ENCODE data around the gene PAIP2.
"Not testable (repeated sequence)": the region's sequence is repeated elsewhere in the genome, so short reads cannot be mapped to it uniquely, and the experiment has no call there.

Gene PAIP2

DNA sequence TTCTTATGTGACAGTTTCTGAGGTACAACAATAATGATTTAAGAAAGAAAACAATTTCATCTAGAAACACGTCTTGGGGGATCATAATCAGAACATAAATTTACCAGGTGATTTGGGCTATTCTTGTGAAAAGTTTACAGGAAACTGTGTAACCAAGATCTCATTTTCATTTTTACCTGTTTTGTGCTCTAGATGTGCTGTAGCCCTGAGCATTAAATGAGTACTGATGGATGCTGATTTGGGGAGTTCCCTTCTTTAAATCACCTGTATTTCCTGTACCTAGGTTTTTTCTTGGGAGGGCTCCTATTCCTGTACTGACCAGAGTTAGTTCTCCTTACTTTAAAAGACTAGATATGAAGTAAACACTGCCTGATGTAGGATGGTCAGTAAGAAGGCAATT is 35.5 kb upstream of the PAIP2 start:
- Histone ChIP-seq H3K9ac (ENCODE audit: low read depth, low read length) (no peak overlapping the region), H3K36me3 (ENCODE audit: insufficient read depth, low read length) (no peaks in the 10 kb centered on the region), H3K9me3 (ENCODE audit: control insufficient read depth, insufficient read depth, low read length) (no peaks in the 10 kb centered on the region), H3K4me1 (ENCODE audit: insufficient read depth, low read length) (peaks cover 18% of the 10 kb centered on the region; the same call in 1 of the 2 replicates)

DNA sequence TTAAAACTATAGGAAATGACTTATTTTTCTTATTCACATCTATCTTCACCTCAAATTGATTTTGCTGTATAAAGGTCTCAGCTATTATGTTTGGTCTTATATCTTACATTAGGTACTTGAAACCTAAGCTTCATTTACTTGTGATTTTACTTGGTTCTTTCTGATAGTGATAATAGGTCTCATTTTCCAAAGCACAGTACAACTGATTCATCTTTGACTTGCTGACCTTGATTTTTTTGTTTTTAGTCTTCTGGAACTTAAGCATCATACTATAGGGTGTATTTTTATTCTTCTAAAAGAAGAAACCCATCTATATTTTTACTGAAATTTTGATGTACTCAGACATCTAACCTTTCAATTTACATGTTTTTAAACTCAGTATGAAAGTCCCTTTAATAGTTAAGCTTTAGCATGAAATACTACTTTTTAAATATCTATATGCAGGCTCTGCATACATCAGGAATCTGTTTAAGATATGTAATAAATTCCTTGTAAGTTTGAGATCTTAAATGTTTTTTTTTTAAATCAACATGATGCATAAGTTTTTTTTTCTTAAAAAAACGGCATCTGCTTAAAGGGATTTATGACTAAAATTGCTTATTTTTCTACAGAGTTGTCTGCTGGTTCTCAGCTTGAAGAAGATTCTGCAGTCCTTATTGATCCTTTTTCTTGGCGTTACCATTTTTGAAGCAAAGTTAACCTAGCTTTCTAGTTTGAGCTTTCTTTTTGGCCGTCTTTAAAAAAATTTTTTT is 34.9 kb upstream of the PAIP2 start:
- Histone ChIP-seq H3K4me1 (ENCODE audit: insufficient read depth, low read length) (peaks cover 22% of the 10 kb centered on the region), H3K9ac (ENCODE audit: low read depth, low read length) (no peak overlapping the region), H3K9me3 (ENCODE audit: control insufficient read depth, insufficient read depth, low read length) (no peaks in the 10 kb centered on the region), H3K36me3 (ENCODE audit: insufficient read depth, low read length) (no peaks in the 10 kb centered on the region)

DNA sequence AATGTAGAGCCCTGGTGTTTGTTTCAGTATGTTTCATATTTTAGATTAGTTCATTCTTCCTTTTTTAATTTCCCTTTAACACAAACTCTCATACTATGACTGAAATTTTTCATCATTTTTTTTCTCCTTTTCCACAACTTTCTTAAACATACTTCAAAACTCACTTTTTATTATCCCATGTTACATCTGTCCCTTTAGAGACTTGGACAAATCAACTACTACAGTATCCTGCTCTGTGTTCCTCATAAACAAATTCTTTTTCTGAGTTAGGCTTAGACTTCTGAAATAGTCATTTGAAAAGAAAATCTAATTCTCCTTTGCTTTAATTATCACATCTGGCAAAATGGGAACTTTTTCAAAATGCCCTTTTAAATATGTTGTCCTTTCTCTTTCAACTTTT is 32.9 kb upstream of the PAIP2 start:
- H3K4me1 ChIP-seq (ENCODE audit: insufficient read depth, low read length) = peaks cover 33% of the 10 kb centered on the region
- H3K9ac ChIP-seq (ENCODE audit: low read depth, low read length) = no peak overlapping the region
- H3K36me3 ChIP-seq (ENCODE audit: insufficient read depth, low read length) = no peaks in the 10 kb centered on the region
- no peaks in the 10 kb centered on the region for H3K9me3 ChIP-seq (ENCODE audit: control insufficient read depth, insufficient read depth, low read length)

DNA sequence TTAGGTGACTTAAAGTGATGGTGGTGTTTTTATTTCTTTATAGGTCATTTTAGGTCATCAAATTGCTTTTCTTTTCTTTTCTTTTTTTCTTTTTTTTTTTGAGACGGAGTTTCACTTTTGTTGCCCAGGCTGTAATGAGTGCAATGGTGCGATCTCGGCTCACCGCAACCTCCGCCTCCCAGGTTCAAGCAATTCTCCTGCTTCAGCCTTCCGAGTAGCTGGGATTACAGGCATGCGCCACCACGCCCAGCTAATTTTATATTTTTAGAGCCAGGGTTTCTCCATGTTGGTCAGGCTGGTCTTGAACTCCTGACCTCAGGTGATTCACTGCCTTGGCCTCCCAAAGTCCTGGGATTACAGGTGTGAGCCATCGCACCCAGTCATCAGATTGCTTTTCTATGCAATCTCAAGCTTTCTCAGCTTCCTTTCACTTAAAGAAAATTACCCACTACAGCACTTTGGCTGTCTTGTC is 30.9 kb upstream of the PAIP2 start:
- H3K36me3 ChIP-seq (ENCODE audit: insufficient read depth, low read length); H3K9ac ChIP-seq (ENCODE audit: low read depth, low read length); H3K9me3 ChIP-seq (ENCODE audit: control insufficient read depth, insufficient read depth, low read length): not testable (repeated sequence)
- peaks cover 33% of the 10 kb centered on the region for H3K4me1 ChIP-seq (ENCODE audit: insufficient read depth, low read length)

DNA sequence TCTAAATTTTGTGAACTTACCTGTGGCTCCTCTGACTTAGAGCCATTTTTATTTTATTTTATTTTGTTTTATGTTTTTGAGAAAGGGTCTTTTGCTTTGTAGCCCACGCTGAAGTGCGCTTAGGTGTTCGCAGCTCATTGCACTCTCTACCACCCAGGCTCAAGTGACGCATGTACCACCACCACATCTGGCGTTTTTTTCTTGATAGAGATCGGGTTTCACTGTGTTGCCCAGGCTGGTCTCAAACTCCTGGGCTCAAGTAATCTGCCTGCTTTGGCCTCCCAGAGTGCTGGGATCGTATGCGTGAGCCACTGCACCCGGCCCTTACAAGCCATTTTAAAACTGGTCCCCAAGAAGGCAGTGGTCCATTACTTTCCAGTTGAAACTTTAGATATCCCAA is 29.6 kb upstream of the PAIP2 start:
- Histone ChIP-seq H3K9ac (ENCODE audit: low read depth, low read length) (no peak overlapping the region), H3K9me3 (ENCODE audit: control insufficient read depth, insufficient read depth, low read length) (no peaks in the 10 kb centered on the region), H3K4me1 (ENCODE audit: insufficient read depth, low read length) (peaks cover 33% of the 10 kb centered on the region), H3K36me3 (ENCODE audit: insufficient read depth, low read length) (peaks cover 11% of the 10 kb centered on the region)

DNA sequence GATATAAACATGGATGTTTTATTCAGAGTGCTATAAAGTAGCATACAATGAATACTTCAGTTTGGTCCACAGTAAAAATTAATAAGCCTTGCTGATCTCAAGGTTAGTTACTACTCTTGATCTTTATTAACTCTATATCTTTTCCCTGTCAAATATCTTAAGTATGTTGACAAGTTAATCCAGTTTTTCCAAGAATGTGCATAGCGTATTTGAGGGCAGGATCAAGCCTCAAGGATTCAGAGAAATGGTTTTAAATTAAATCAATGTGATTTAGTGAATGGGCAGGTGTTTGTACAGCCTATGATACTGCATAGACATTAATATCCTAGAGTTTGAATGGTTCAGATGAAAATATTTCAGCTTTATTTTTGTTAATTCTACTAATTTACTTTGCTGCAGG is 27.4 kb upstream of the PAIP2 start:
- Histone ChIP-seq H3K4me1 (ENCODE audit: insufficient read depth, low read length) (peaks cover 26% of the 10 kb centered on the region), H3K9me3 (ENCODE audit: control insufficient read depth, insufficient read depth, low read length) (no peaks in the 10 kb centered on the region), H3K36me3 (ENCODE audit: insufficient read depth, low read length) (peaks cover 20% of the 10 kb centered on the region), H3K9ac (ENCODE audit: low read depth, low read length) (no peak overlapping the region)

DNA sequence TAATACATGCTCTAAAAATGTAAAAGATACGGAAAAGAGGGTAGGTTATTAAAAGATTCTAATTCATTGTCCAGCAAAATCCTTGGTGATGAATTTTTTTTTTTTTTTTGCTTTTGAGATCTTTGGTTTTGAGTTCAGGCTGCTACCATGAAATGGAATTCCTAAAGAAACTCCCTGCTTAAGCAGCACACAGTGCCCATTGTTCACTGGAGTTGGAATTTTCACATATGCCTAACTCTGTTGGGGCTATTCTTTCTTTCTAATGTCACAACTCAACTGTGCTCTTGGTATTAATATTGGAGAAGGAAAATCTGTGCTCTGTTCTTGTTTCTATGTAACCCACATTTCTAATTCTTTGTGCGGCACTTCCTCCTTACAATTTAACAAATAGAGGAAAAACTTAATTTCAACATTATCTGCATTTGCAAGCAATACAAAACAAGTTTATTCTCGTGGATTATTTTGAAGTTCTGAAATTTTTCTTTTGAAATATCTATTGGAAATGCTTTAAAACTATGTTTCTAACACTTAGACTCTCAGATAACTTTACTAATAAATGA is 26.5 kb upstream of the PAIP2 start:
- no peak overlapping the region for H3K9ac ChIP-seq (ENCODE audit: low read depth, low read length)
- H3K36me3 ChIP-seq (ENCODE audit: insufficient read depth, low read length) = peaks cover 24% of the 10 kb centered on the region
- peaks cover 23% of the 10 kb centered on the region for H3K4me1 ChIP-seq (ENCODE audit: insufficient read depth, low read length)
- no peaks in the 10 kb centered on the region for H3K9me3 ChIP-seq (ENCODE audit: control insufficient read depth, insufficient read depth, low read length)

DNA sequence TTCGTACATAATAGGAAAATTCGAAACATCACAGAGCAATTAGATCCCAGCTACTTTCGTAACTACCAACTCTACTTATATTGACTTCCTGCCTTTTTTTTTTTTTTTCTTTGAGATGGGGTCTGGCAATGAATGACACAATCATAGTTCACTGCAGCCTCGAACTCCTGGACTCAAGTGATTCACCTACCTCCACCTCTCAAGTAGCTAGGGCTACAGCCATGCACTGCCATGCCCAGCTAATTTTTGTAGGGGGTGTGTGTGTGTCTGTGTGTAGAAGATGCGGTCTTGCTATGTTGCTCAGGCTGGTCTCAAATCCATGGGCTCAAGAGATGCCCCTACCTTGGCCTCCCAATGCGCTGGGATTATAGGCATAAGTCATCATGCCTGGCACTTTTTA is 5.8 kb upstream of the PAIP2 start:
- Histone ChIP-seq H3K9ac (ENCODE audit: low read depth, low read length) (no peak overlapping the region), H3K36me3 (ENCODE audit: insufficient read depth, low read length) (peaks cover 4% of the 10 kb centered on the region), H3K4me1 (ENCODE audit: insufficient read depth, low read length) (0 out of 2 replicates have a peak, but pooled peaks cover 4% of the 10 kb centered on the region), H3K9me3 (ENCODE audit: control insufficient read depth, insufficient read depth, low read length) (no peaks in the 10 kb centered on the region)

DNA sequence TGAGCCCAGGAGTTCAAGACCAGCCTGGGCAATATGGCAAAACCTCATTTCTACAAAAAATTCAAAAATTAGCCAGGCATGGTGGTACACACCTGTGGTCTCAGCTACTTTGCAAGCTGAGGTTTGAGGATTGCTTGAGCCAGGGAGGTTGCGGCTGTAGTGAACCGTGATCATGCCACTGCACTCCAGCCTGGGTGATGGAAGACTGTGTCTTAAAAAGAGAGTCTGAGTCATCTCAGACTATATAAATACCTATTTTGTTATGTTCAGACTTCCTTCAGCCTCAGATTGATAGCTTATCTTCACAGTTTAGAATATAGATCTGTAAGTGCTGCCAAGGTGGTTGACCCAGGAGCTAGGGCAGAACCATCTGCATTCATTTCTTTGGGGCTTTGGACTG is 1.6 kb upstream of the PAIP2 start:
- no peaks in the 10 kb centered on the region for H3K36me3 ChIP-seq (ENCODE audit: insufficient read depth, low read length)
- no peaks in the 10 kb centered on the region for H3K9me3 ChIP-seq (ENCODE audit: control insufficient read depth, insufficient read depth, low read length)
- no peak overlapping the region for H3K9ac ChIP-seq (ENCODE audit: low read depth, low read length)
- 0 out of 2 replicates have a peak, but pooled peaks cover 4% of the 10 kb centered on the region for H3K4me1 ChIP-seq (ENCODE audit: insufficient read depth, low read length)

DNA sequence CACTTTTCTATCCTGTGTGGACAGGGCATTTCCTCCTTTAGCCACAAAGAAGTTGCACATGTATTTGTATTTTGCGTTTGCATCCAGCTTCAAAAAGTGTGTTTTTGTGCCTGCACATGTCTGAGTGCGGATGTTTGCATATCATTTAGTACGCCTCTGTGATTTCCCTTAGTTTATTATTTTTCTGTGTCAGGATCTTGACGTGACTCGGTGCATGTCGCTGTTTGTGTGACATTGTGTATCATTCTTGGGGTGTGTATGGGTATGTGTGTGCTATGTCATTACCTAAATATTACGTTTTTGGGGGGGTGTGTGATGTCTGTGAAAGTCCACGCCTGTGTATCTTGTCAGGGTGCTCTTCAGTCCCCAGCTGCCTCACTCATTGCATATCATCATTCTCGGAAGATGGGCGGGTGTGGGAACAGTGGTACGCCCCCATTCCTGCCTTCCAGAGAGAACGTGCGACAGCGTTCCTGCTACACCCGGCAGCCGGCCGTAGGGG is 416 bp upstream of the PAIP2 start:
- no peaks in the 10 kb centered on the region for H3K4me1 ChIP-seq (ENCODE audit: insufficient read depth, low read length)
- H3K9ac ChIP-seq (ENCODE audit: low read depth, low read length) = peak overlapping the region; percentile 99
- H3K36me3 ChIP-seq (ENCODE audit: insufficient read depth, low read length) = no peaks in the 10 kb centered on the region
- no peaks in the 10 kb centered on the region for H3K9me3 ChIP-seq (ENCODE audit: control insufficient read depth, insufficient read depth, low read length)

DNA sequence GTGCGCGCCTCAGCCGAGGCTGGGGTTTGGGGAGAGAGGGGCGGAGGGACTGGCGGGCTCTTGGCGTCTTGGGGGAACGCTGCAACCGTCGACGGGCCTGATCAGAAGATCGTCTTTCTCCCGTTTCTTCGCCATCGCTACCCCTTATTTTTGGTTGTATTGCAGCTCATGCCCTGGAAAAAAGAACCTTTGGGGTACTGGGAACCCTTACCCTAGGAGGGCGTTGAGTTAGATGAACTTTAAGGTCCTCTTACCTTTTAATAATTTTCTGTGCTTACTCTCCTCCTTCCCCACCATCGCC is 719 bp downstream of the PAIP2 start:
- Histone ChIP-seq H3K4me1 (ENCODE audit: insufficient read depth, low read length) (no peaks in the 10 kb centered on the region), H3K9ac (ENCODE audit: low read depth, low read length) (peak overlapping the region; percentile 99), H3K36me3 (ENCODE audit: insufficient read depth, low read length) (no peaks in the 10 kb centered on the region), H3K9me3 (ENCODE audit: control insufficient read depth, insufficient read depth, low read length) (no peaks in the 10 kb centered on the region)

DNA sequence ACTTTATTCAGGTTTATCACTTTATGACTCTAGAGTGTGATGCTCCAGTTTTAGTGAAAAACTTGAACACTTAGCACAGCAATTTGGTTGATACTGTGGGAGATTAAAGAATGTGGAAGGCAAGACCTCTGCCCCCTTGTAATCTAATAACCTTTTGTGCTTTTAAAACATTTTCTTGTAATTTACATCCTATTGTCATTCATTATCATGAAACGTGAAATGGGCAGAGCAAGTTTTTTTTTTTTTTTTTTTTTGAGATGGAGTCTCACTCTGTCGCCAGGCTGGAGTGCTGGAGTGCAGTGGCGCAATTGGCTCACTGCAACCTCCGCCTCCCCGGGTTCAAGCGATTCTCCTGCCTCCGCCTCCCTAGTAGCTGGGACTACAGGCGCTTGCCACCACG is 1.8 kb downstream of the PAIP2 start:
- Histone ChIP-seq H3K9me3 (ENCODE audit: control insufficient read depth, insufficient read depth, low read length) (no peaks in the 10 kb centered on the region), H3K4me1 (ENCODE audit: insufficient read depth, low read length) (no peaks in the 10 kb centered on the region), H3K36me3 (ENCODE audit: insufficient read depth, low read length) (no peaks in the 10 kb centered on the region), H3K9ac (ENCODE audit: low read depth, low read length) (peak overlapping the region; percentile 99; the same call in 1 of the 2 replicates)

DNA sequence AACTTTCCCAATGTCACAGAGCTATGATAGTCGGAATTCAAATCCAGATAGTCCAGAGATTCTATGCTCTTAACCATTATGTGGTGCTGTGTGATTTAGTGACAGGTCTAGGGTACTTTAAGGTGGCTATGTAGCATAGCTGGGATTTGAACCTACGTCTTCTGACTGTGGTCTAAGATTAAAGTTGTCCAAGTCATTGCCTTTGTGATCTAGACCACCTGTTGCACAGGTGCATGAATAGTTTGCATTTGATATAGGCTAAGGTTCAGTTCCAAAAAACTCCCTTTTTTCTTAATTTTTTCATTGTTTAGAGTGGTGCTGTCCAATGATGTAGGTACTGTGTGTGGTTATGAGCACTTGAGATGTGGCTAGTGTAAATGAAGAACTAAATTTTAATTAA is 2.5 kb downstream of the PAIP2 start:
- H3K9ac ChIP-seq (ENCODE audit: low read depth, low read length) = no peak overlapping the region
- no peaks in the 10 kb centered on the region for H3K36me3 ChIP-seq (ENCODE audit: insufficient read depth, low read length)
- H3K9me3 ChIP-seq (ENCODE audit: control insufficient read depth, insufficient read depth, low read length) = no peaks in the 10 kb centered on the region
- H3K4me1 ChIP-seq (ENCODE audit: insufficient read depth, low read length) = no peaks in the 10 kb centered on the region

DNA sequence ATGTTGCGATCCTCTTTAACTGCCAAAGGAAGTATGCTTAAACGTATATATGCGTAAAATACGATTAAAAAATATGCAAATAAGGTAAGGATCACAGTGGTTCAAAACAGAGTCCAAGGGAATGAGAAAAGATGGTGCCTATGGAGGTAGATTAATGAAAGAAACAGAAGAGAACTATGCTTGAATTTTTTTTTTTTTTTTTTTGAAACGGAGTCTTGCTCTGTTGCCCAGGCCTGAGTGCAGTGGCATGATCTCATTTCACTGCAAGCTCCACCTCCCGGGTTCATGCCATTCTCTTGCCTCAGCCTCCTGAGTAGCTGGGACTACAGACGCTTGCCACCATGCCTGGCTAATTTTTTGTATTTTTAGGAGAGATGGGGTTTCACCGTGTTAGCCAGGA is 3.8 kb downstream of the PAIP2 start:
- not testable (repeated sequence) for H3K9me3 ChIP-seq (ENCODE audit: control insufficient read depth, insufficient read depth, low read length); H3K9ac ChIP-seq (ENCODE audit: low read depth, low read length); H3K36me3 ChIP-seq (ENCODE audit: insufficient read depth, low read length); H3K4me1 ChIP-seq (ENCODE audit: insufficient read depth, low read length)

DNA sequence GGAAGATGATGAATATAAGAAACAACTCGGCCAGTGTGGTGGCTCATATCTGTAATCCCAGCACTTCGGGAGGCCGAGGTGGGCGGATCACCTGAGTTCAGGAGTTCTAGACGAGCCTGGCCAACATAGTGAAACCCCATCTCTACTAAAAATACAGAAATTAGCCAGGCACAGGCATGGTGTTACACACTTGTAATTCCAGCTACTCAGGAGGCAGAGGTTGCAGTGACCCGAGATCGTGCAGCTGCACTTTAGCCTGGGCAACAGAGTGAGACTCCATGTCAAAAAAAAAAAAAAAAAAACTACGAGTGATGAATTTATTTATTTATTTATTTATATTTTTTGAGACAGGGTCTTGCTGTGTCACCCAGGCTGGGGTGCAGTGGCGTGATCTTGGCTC is 6.2 kb downstream of the PAIP2 start:
- H3K4me1 ChIP-seq (ENCODE audit: insufficient read depth, low read length); H3K9me3 ChIP-seq (ENCODE audit: control insufficient read depth, insufficient read depth, low read length); H3K9ac ChIP-seq (ENCODE audit: low read depth, low read length); H3K36me3 ChIP-seq (ENCODE audit: insufficient read depth, low read length): not testable (repeated sequence)
